Measurements from ENCODE around the gene ESD.

ESD gene

GRCh38 chr13:46753137-46753536, 43.8 kb downstream of the ESD start:
- Histone ChIP-seq H2AFZ (ENCODE audit: low read length) (no peak overlapping the region), H3K9me3 (ENCODE audit: low read length) (no peaks in the 10 kb centered on the region), H4K20me1 (ENCODE audit: insufficient read depth, low read length) (no peaks in the 10 kb centered on the region), H3K4me2 (ENCODE audit: low read length) (no peak overlapping the region), H3K27me3 (ENCODE audit: insufficient read depth, low read length) (0 out of 2 replicates have a peak, but pooled peaks cover 4% of the 10 kb centered on the region), H3K9me2 (ENCODE audit: low read depth, low read length) (no peaks in the 10 kb centered on the region), H3F3A (ENCODE audit: insufficient read depth, low read length) (no peaks in the 10 kb centered on the region), H3K9ac (ENCODE audit: low read length) (no peak overlapping the region), H3K79me2 (ENCODE audit: insufficient read depth, low read length) (no peaks in the 10 kb centered on the region), H3K4me1 (ENCODE audit: insufficient read depth, low read length, severe bottlenecking) (peaks cover 9% of the 10 kb centered on the region), H3K36me3 (ENCODE audit: insufficient read depth, low read length) (0 out of 2 replicates have a peak, but pooled peaks cover 6% of the 10 kb centered on the region), H3K4me3 (ENCODE audit: low read depth, low read length, poor library complexity, severe bottlenecking) (no peak overlapping the region), H3K27ac (ENCODE audit: low read depth, low read length, poor library complexity, severe bottlenecking) (no peak overlapping the region)
- TF ChIP-seq EZH2 (IDR thresholded peaks at IDR 0.05; ENCODE audit: borderline replicate concordance, low read length) = no peak
- TF ChIP-seq CTCF (IDR thresholded peaks at IDR 0.05; ENCODE audit: low read length) = no peak

GRCh38 chr13:46751811-46752635, 44.9 kb downstream of the ESD start:
- Histone ChIP-seq H3K36me3 (ENCODE audit: insufficient read depth, low read length) (0 out of 2 replicates have a peak, but pooled peaks cover 6% of the 10 kb centered on the region), H3K9me3 (ENCODE audit: low read length) (no peaks in the 10 kb centered on the region), H3K27ac (ENCODE audit: low read depth, low read length, poor library complexity, severe bottlenecking) (no peak overlapping the region), H2AFZ (ENCODE audit: low read length) (no peak overlapping the region), H3K4me2 (ENCODE audit: low read length) (no peak overlapping the region), H4K20me1 (ENCODE audit: insufficient read depth, low read length) (no peaks in the 10 kb centered on the region), H3K4me3 (ENCODE audit: low read depth, low read length, poor library complexity, severe bottlenecking) (no peak overlapping the region), H3K4me1 (ENCODE audit: insufficient read depth, low read length, severe bottlenecking) (peaks cover 9% of the 10 kb centered on the region), H3K27me3 (ENCODE audit: insufficient read depth, low read length) (no peaks in the 10 kb centered on the region), H3F3A (ENCODE audit: insufficient read depth, low read length) (no peaks in the 10 kb centered on the region), H3K79me2 (ENCODE audit: insufficient read depth, low read length) (no peaks in the 10 kb centered on the region), H3K9me2 (ENCODE audit: low read depth, low read length) (no peaks in the 10 kb centered on the region), H3K9ac (ENCODE audit: low read length) (no peak overlapping the region)
- TF ChIP-seq CTCF (IDR thresholded peaks at IDR 0.05; ENCODE audit: low read length) (no peak), EZH2 (IDR thresholded peaks at IDR 0.05; ENCODE audit: borderline replicate concordance, low read length) (no peak)

- Histone ChIP-seq H3K79me2 (ENCODE audit: insufficient read depth, low read length) (no peaks in the 10 kb centered on the region), H3K4me1 (ENCODE audit: insufficient read depth, low read length, severe bottlenecking) (peaks cover 9% of the 10 kb centered on the region), H2AFZ (ENCODE audit: low read length) (no peak overlapping the region), H3K9me3 (ENCODE audit: low read length) (no peaks in the 10 kb centered on the region), H3K9me2 (ENCODE audit: low read depth, low read length) (no peaks in the 10 kb centered on the region), H3K9ac (ENCODE audit: low read length) (no peak overlapping the region), H3K27ac (ENCODE audit: low read depth, low read length, poor library complexity, severe bottlenecking) (no peak overlapping the region), H3K36me3 (ENCODE audit: insufficient read depth, low read length) (0 out of 2 replicates have a peak, but pooled peaks cover 11% of the 10 kb centered on the region), H4K20me1 (ENCODE audit: insufficient read depth, low read length) (no peaks in the 10 kb centered on the region), H3K27me3 (ENCODE audit: insufficient read depth, low read length) (no peaks in the 10 kb centered on the region), H3K4me2 (ENCODE audit: low read length) (no peak overlapping the region), H3F3A (ENCODE audit: insufficient read depth, low read length) (no peaks in the 10 kb centered on the region), H3K4me3 (ENCODE audit: low read depth, low read length, poor library complexity, severe bottlenecking) (no peak overlapping the region)
- TF ChIP-seq CTCF (IDR thresholded peaks at IDR 0.05; ENCODE audit: low read length) (no peak), EZH2 (IDR thresholded peaks at IDR 0.05; ENCODE audit: borderline replicate concordance, low read length) (no peak)
These were observed 47.0 kb downstream of the ESD start for GRCh38 chr13:46749951-46750350.

All from OCI-LY1 (cell line).